Activated T-helper 17 cell treated with anti-CD3 and anti-CD28 coated beads, Interleukin-2, amount 50 U/mL, for 72 hours (primary cell): ENCODE measurements around the gene SLC6A2. TPM values are rescaled to one million over a fixed set of nuclear protein-coding genes. Genes with fewer than 3 reads are reported as not detected.

Experiments
- ATAC-seq: fragments of 150-1000 bp; cut with Tn5 transposase; replicated peaks from 2 replicates; pipeline ENCODE4 v1.10.0; 2021; ENCODE audit warnings: mild to moderate bottlenecking, moderate library complexity
- H3K27ac Mint-ChIP-seq: one replicate; pipeline ENCODE4 v1.8.0; 2022; ENCODE audit warnings: mixed read lengths
- H3K27me3 Mint-ChIP-seq: one replicate; pipeline ENCODE4 v1.8.0; 2022; ENCODE audit warnings: mixed read lengths
- H3K36me3 Mint-ChIP-seq: one replicate; pipeline ENCODE4 v1.8.0; 2022; ENCODE audit warnings: low read depth, mild to moderate bottlenecking, mixed read lengths
- H3K4me1 Mint-ChIP-seq: one replicate; pipeline ENCODE4 v1.8.0; 2022; ENCODE audit warnings: mixed read lengths
- H3K4me3 Mint-ChIP-seq: one replicate; pipeline ENCODE4 v1.8.0; 2022; ENCODE audit warnings: mild to moderate bottlenecking, mixed read lengths
- H3K9me3 Mint-ChIP-seq: one replicate; pipeline ENCODE4 v1.8.0; 2022; ENCODE audit warnings: mixed read lengths
- total RNA-seq, 2 donors: library from RNA; stranded (reverse); gene quantifications; one replicate each; pipeline ENCODE4 v1.2.3, GENCODE V29; 2022

Gene SLC6A2
- total RNA-seq, 2 donors from 2014 or later = not detected

DNA sequence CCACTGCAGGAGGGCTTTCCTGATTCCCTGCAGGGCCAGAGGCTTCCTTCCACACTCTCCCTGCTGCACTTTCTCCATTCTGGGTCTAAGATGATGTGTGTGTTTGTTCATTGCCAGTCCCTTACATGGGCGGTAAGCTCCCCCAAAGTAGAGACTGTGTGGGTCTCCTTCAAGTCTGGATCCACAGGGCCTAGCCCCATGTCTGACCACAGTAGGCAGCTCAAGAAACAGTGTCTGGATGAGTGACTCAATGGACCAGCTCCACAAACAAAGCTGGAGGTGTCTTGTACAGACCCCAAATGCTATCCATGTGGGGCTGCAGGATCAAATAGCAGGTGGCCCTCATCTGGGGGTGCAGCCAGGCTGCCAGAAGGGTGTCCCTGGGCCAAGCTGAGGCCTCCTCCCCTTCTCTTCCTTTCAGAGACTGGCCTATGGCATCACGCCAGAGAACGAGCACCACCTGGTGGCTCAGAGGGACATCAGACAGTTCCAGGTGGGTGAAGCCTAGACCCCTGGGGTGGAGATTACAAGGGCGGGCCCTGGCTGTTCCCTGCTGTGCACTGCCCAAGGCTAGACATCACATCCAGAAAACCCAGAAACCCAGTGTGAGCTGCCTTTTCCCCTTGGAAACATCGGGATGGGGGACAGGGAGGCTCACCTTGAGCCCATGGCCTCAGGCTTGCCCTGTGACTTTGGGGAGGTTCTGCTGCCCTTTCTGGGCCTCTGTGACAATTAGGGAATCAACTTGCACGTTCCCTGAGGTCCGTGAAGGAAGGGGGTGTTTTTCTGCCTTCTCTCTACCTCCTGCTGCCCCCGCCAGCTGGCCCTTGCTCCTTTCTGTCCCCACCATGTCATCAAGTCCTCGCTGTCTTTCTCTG lies 45.9 kb downstream of the SLC6A2 start:
- H3K9me3 Mint-ChIP-seq = no peaks in the 10 kb centered on the region
- peaks cover 8% of the 10 kb centered on the region for H3K4me1 Mint-ChIP-seq
- no peaks in the 10 kb centered on the region for H3K27me3 Mint-ChIP-seq
- no peak overlapping the region for H3K4me3 Mint-ChIP-seq
- no peaks in the 10 kb centered on the region for H3K36me3 Mint-ChIP-seq
- no peak overlapping the region for H3K27ac Mint-ChIP-seq
- peak; percentile 56 for ATAC-seq

GRCh38 chr16:55703003-55704001 lies 47.5 kb downstream of the SLC6A2 start:
- Mint-ChIP-seq H3K36me3 (no peaks in the 10 kb centered on the region), H3K27ac (no peak overlapping the region), H3K4me3 (no peak overlapping the region), H3K27me3 (no peaks in the 10 kb centered on the region), H3K4me1 (peaks cover 8% of the 10 kb centered on the region), H3K9me3 (no peaks in the 10 kb centered on the region)
- no peak for ATAC-seq

GRCh38 chr16:55706739-55707384 lies 51.1 kb downstream of the SLC6A2 start:
- no peaks in the 10 kb centered on the region for H3K9me3 Mint-ChIP-seq
- H3K27ac Mint-ChIP-seq = no peak overlapping the region
- peaks cover 10% of the 10 kb centered on the region for H3K27me3 Mint-ChIP-seq
- H3K4me1 Mint-ChIP-seq = peaks cover 8% of the 10 kb centered on the region
- H3K4me3 Mint-ChIP-seq = no peak overlapping the region
- no peak for ATAC-seq
- no peaks in the 10 kb centered on the region for H3K36me3 Mint-ChIP-seq

- Mint-ChIP-seq H3K9me3 (no peaks in the 10 kb centered on the region), H3K36me3 (no peaks in the 10 kb centered on the region), H3K4me3 (no peak overlapping the region), H3K4me1 (no peaks in the 10 kb centered on the region), H3K27ac (no peak overlapping the region), H3K27me3 (peaks cover 16% of the 10 kb centered on the region)
- ATAC-seq = no peak
These were observed 54.0 kb downstream of the SLC6A2 start for GRCh38 chr16:55709801-55710200.

DNA sequence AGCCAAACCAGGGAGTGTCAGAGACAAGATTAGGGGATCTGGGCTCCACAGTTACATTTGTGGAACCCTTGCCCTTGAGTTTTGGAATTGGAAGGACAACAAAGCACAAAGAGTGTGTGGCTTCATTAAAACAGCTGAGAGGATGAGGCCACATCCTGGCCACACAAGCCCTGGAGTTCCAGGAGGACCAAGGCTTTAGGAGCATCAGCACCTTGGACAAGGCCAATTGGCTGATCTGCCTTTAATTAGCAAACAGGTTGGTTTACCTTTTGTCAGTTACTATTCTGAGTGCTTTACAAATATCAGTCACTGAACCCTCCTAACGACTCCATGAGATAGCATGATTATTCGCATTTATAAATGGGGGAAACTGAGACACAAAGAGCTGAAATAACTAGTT lies 54.7 kb downstream of the SLC6A2 start:
- Mint-ChIP-seq H3K4me3 (no peak overlapping the region), H3K27ac (no peak overlapping the region), H3K4me1 (no peaks in the 10 kb centered on the region), H3K27me3 (peaks cover 18% of the 10 kb centered on the region), H3K36me3 (no peaks in the 10 kb centered on the region), H3K9me3 (no peaks in the 10 kb centered on the region)
- ATAC-seq = no peak

GRCh38 chr16:55711959-55712876 lies 56.4 kb downstream of the SLC6A2 start:
- Mint-ChIP-seq H3K4me3 (no peak overlapping the region), H3K27me3 (peaks cover 30% of the 10 kb centered on the region), H3K9me3 (no peaks in the 10 kb centered on the region), H3K27ac (no peak overlapping the region), H3K36me3 (no peaks in the 10 kb centered on the region), H3K4me1 (no peaks in the 10 kb centered on the region)
- ATAC-seq = peak; percentile 47

DNA sequence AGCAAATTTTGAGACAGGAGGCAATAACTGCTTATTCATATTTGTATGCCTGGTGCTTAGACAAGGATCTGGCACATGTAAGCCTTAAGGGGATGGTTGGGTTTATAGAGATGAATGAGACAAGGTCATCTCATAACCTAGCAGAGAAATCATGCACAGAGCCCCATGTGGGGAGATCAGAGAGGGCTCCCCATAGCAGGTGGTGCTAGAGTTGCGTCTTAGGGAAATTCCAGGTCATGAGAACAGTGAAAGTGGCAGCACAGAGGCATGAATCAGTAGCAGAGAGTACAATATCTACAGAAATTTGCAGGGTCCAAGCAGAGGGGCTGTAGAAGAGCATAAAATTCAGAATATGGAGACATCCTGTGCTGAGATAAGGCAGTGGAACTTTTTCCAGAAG lies 57.3 kb downstream of the SLC6A2 start:
- H3K9me3 Mint-ChIP-seq = no peaks in the 10 kb centered on the region
- ATAC-seq = no peak
- H3K36me3 Mint-ChIP-seq = no peaks in the 10 kb centered on the region
- H3K27ac Mint-ChIP-seq = no peak overlapping the region
- peaks cover 38% of the 10 kb centered on the region for H3K27me3 Mint-ChIP-seq
- no peaks in the 10 kb centered on the region for H3K4me1 Mint-ChIP-seq
- no peak overlapping the region for H3K4me3 Mint-ChIP-seq

DNA sequence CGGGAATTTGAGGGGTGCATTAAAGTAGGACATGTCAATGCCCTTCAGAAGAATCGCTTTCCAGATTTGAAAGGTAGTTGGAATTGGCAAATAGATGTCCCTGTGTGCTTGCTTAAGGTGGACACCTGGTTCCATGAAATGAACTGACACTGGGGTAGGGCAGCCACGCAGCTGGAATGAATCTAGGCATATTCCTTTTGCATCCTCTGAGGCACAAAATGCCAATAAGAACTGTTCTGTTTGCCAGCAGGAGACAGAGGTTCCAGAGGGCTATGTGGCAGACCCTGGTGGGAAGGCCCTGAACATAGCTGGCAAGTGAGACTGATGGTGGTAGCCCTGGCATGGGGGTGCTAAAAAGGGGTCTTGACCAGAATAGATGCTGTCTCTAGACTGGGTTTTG lies 61.5 kb downstream of the SLC6A2 start:
- H3K4me3 Mint-ChIP-seq = no peak overlapping the region
- peaks cover 43% of the 10 kb centered on the region for H3K27me3 Mint-ChIP-seq
- no peak overlapping the region for H3K27ac Mint-ChIP-seq
- H3K4me1 Mint-ChIP-seq = no peaks in the 10 kb centered on the region
- ATAC-seq = no peak
- no peaks in the 10 kb centered on the region for H3K9me3 Mint-ChIP-seq
- H3K36me3 Mint-ChIP-seq = no peaks in the 10 kb centered on the region

- ATAC-seq = no peak
- Mint-ChIP-seq H3K27me3 (peaks cover 10% of the 10 kb centered on the region), H3K36me3 (no peaks in the 10 kb centered on the region), H3K9me3 (no peaks in the 10 kb centered on the region), H3K4me1 (no peaks in the 10 kb centered on the region), H3K27ac (no peak overlapping the region), H3K4me3 (no peak overlapping the region)
These were observed 69.4 kb downstream of the SLC6A2 start for GRCh38 chr16:55725055-55725777.

DNA sequence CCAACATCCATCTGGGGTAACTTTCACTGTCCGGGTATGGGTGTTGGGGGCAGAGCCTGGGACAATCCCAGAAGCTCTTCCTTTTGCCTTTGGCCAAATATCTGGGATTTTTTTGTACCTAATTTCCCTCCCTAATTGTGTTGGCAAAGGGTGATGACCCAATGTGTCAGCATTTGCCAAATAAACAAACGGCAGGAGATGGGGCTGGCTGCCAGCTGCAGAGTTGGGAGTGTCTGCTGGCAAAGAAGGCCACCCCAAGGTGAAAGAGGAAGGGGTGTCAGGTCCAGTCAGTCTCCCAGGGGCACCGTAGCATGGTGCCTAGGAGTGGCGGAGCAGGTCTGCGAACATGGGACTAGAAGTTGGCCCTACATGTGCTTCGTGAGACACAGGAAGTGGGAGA lies 73.0 kb downstream of the SLC6A2 start:
- Mint-ChIP-seq H3K36me3 (no peaks in the 10 kb centered on the region), H3K4me3 (no peak overlapping the region), H3K9me3 (no peaks in the 10 kb centered on the region), H3K4me1 (no peaks in the 10 kb centered on the region), H3K27me3 (peaks cover 12% of the 10 kb centered on the region), H3K27ac (no peak overlapping the region)
- no peak for ATAC-seq

DNA sequence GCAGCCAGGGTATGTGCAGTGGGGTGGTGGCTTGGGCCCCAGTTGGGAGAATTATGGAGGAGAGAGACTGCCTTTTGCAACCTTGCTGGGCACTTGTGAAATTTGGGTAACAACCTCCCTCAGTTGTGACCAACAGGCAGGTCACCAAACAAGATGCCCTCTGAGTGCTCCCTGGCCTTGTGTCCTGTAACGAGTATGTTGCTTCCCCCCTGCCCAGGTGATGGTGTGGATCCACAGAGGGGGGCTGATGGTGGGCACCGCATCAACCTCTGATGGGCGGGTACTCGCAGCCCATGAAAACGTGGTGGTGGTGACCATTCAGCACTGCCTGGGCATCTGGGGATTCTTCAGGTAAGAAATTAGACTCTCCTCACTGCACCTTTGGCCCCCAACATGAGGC lies 74.3 kb downstream of the SLC6A2 start:
- no peak for ATAC-seq
- Mint-ChIP-seq H3K9me3 (no peaks in the 10 kb centered on the region), H3K4me3 (no peak overlapping the region), H3K36me3 (no peaks in the 10 kb centered on the region), H3K27me3 (peaks cover 14% of the 10 kb centered on the region), H3K27ac (no peak overlapping the region), H3K4me1 (no peaks in the 10 kb centered on the region)

DNA sequence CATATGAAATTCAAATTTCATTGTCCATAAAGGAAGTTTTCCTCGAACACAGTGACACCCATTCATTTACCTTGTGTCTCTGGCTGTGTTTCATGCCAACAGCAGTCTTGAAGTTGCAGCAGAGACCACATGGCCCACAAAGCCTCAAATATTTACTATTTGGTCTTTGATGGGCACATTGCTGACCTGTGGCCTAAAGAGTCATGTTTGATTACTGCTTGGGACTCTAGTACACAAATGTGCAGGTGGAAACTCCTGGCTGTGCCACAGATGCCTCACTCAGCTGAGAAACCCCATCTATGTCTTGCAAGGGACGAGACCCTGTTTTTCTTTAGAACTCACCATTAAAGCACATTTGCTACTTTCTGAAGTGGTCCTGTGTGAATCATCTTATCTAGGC lies 76.7 kb downstream of the SLC6A2 start:
- Mint-ChIP-seq H3K27ac (no peak overlapping the region), H3K9me3 (no peaks in the 10 kb centered on the region), H3K4me3 (no peak overlapping the region), H3K27me3 (peaks cover 24% of the 10 kb centered on the region), H3K36me3 (no peaks in the 10 kb centered on the region), H3K4me1 (no peaks in the 10 kb centered on the region)
- ATAC-seq = no peak

DNA sequence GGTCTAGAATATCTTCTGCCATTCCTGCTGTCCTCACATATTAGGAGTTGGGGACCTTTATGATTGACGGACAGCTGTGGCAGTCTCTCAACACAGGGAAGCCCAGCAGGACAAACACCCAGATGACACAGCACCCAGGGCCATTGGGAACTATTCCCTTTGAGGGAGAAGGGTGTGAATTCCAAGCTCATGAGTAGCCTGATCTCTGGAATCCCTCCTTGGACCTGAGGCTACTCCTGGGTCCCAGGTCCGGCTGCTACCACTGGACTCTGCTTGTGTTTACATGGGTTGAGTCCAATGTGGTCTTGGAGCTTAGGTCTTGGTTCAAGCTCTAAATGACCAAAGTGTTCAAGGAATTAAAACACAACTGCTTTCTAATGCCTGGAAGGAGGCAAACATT lies 78.9 kb downstream of the SLC6A2 start:
- Mint-ChIP-seq H3K27ac (no peak overlapping the region), H3K36me3 (no peaks in the 10 kb centered on the region), H3K9me3 (no peaks in the 10 kb centered on the region), H3K27me3 (peaks cover 35% of the 10 kb centered on the region), H3K4me3 (no peak overlapping the region), H3K4me1 (no peaks in the 10 kb centered on the region)
- no peak for ATAC-seq
